HG02588 (cell line): ENCODE data around the gene CDH19.

Source experiments
- ATAC-seq: cut with Tn5 transposase; IDR thresholded peaks from one replicate; pipeline ENCODE4 v1.9.1; 2021; ENCODE audit warnings: mild to moderate bottlenecking, moderate library complexity; ENCODE audit not compliant: unreplicated experiment

The CDH19 gene

DNA sequence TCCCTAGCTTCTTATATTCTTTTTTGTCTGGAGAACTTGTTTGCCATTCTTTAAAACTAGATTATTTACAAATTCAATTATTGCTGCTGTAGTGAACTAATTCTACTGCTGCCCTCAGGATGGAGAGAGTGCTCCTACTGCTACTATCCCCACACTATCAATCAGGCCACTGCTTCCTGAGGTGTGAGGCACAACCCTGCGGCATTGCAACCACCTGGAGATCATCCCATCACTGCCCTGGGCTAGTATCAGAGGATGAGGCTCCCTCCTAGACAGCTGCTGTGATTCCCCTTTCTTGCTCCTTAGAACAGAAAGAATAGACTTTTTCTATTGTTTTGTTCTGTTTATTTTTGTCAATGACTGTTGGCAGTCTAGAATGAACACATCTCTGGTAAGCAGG, 146.6 kb downstream of the CDH19 start:
- ATAC-seq: no peak
